ENCODE results near the gene MAP3K13. TPM values are rescaled to one million over a fixed set of nuclear protein-coding genes. Genes with fewer than 3 reads are reported as not detected.
"Not testable (repeated sequence)": the region's sequence is repeated elsewhere in the genome, so short reads cannot be mapped to it uniquely, and the experiment has no call there.

Gene MAP3K13
- total RNA-seq, 1 donor from 2014 or later, result 29.1 TPM

DNA sequence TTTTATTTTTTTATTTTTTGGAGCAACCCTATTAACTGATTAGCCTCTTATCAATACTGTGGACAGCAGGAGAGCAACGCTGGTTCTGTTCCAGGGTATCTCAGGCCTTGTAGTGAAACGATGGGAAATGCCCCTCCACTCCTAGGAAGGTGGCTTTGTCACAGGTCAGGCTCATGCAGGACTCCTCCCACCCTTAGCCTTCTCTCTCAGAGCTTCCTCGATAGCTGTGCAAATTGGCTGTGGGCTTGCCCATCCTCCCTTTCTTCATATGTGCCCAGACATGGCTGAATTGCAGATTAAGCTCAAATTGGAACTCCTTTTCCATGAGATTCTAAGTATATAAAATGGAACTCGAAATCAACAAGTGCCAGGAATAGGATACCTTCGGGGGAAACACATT is 97.4 kb downstream of the MAP3K13 start:
- Mint-ChIP-seq H3K27ac (no peak overlapping the region), H3K4me3 (no peak overlapping the region), H3K27me3 (no peaks in the 10 kb centered on the region), H3K4me1 (ENCODE audit: unreplicated experiment) (no peaks in the 10 kb centered on the region), H3K9me3 (no peaks in the 10 kb centered on the region), H3K36me3 (peaks cover 3% of the 10 kb centered on the region)
- no peak for DNase-seq (ENCODE audit: extremely low spot score, unreplicated experiment)
- TF ChIP-seq, protein P1, sequence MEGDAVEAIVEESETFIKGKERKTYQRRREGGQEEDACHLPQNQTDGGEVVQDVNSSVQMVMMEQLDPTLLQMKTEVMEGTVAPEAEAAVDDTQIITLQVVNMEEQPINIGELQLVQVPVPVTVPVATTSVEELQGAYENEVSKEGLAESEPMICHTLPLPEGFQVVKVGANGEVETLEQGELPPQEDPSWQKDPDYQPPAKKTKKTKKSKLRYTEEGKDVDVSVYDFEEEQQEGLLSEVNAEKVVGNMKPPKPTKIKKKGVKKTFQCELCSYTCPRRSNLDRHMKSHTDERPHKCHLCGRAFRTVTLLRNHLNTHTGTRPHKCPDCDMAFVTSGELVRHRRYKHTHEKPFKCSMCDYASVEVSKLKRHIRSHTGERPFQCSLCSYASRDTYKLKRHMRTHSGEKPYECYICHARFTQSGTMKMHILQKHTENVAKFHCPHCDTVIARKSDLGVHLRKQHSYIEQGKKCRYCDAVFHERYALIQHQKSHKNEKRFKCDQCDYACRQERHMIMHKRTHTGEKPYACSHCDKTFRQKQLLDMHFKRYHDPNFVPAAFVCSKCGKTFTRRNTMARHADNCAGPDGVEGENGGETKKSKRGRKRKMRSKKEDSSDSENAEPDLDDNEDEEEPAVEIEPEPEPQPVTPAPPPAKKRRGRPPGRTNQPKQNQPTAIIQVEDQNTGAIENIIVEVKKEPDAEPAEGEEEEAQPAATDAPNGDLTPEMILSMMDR (conservative IDR thresholded peaks at IDR 0.05), result no peak

DNA sequence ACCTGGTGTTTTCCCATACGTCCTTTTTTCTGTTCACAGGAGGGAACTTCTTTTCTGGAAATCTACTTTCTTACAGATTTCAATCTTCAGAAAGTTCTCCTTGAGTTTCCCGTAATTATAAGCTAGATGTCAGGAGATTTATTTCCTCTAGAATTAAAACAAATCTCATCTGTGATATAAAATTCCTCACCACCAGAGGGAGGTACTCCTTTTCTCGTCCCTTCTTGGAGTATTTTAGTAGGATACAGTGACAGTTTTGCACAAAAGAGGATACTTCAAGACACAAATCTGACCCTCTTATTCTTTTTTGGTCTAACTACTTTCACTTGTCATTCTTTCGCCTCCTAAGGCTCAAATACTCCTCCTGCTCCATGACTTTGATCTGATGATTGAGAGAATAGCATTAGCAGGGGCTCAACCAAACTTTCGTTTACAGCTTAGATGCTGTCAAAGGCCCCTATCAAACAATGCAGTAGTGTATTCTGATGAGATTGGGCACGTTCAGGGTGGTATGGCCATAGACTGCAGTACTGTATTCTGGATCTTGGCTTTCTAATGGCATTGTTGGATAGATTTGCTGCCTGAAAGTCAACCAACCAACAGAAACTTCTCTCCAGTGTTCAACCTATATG is 97.9 kb downstream of the MAP3K13 start:
- Mint-ChIP-seq H3K36me3 (peaks cover 3% of the 10 kb centered on the region), H3K27me3 (no peaks in the 10 kb centered on the region), H3K4me3 (no peak overlapping the region), H3K27ac (no peak overlapping the region), H3K4me1 (ENCODE audit: unreplicated experiment) (no peaks in the 10 kb centered on the region), H3K9me3 (no peaks in the 10 kb centered on the region)
- DNase-seq (ENCODE audit: extremely low spot score, unreplicated experiment), result no peak
- TF ChIP-seq, protein P1 (conservative IDR thresholded peaks at IDR 0.05), result peak; percentile 64

DNA sequence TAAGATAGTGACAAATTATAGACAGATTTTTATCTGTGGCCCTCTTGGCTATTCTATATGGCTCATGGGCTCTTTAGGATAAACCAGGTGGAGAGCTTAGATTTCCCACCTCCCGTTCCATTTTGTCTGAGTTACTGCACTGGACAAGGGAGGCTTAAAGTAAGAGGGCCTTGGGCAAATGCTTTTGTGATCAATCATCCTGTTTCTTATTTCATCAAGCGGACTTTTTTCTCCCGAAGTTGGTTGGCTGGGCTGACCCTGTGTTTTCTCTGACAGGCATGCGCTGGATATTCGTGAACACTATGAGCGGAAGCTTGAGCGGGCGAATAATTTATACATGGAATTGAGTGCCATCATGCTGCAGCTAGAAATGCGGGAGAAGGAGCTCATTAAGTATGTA is 102.5 kb downstream of the MAP3K13 start:
- TF ChIP-seq, protein P1 (conservative IDR thresholded peaks at IDR 0.05), result no peak
- Mint-ChIP-seq H3K4me3 (no peak overlapping the region), H3K36me3 (peaks cover 17% of the 10 kb centered on the region), H3K4me1 (ENCODE audit: unreplicated experiment) (no peaks in the 10 kb centered on the region), H3K27me3 (no peaks in the 10 kb centered on the region), H3K27ac (no peak overlapping the region), H3K9me3 (no peaks in the 10 kb centered on the region)
- DNase-seq (ENCODE audit: extremely low spot score, unreplicated experiment), result no peak

DNA sequence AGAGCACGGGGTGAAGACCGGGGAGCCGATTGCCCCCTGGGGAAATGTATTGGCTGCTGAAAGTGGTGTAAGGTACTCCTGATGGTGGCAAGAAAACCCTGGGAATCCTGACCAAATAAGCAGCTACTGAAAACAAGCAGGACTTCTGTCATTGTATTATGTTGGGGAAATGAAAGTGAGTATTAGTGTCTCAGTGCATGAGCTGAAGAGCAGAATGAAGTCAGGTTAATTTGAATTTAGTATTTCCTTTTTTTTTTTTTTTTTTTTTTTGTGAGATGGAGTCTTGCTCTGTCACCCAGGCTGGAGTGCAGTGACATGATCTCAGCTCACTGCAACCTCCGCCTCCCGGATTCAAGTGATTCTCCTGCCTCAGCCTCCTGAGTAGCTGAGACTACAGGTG is 103.2 kb downstream of the MAP3K13 start:
- H3K27me3 Mint-ChIP-seq, result not testable (repeated sequence)
- H3K36me3 Mint-ChIP-seq, result peaks cover 14% of the 10 kb centered on the region

DNA sequence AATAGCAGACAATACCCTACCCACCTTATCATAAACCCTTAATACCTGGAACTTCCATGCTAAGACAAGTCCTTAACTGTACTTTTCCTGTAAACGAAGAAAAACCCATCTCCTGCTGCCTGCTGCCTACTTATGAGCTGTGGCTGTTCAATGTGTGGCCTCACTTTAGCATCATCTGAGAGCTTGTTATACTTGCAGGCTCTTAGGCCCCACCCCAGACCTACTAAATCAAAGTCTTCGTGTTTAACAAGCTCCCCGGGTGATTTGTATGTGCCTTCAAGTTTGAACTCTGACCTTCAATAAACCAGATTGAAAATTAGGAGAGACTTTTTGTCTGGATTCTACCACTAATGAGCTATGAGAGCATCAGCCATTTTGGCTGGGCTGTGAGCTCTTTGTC is 106.6 kb downstream of the MAP3K13 start:
- TF ChIP-seq, protein P1 (conservative IDR thresholded peaks at IDR 0.05), result no peak
- DNase-seq (ENCODE audit: extremely low spot score, unreplicated experiment), result no peak
- H3K27ac Mint-ChIP-seq, result no peak overlapping the region
- H3K4me3 Mint-ChIP-seq, result no peak overlapping the region
- H3K9me3 Mint-ChIP-seq, result no peaks in the 10 kb centered on the region
- no peaks in the 10 kb centered on the region for H3K27me3 Mint-ChIP-seq
- H3K36me3 Mint-ChIP-seq, result peaks cover 26% of the 10 kb centered on the region
- no peaks in the 10 kb centered on the region for H3K4me1 Mint-ChIP-seq (ENCODE audit: unreplicated experiment)

More for the DNA sequence above, 103.2 kb downstream of the MAP3K13 start:
- not testable (repeated sequence) for H3K27ac Mint-ChIP-seq; H3K4me3 Mint-ChIP-seq; DNase-seq (ENCODE audit: extremely low spot score, unreplicated experiment); H3K4me1 Mint-ChIP-seq (ENCODE audit: unreplicated experiment); H3K9me3 Mint-ChIP-seq

DNA sequence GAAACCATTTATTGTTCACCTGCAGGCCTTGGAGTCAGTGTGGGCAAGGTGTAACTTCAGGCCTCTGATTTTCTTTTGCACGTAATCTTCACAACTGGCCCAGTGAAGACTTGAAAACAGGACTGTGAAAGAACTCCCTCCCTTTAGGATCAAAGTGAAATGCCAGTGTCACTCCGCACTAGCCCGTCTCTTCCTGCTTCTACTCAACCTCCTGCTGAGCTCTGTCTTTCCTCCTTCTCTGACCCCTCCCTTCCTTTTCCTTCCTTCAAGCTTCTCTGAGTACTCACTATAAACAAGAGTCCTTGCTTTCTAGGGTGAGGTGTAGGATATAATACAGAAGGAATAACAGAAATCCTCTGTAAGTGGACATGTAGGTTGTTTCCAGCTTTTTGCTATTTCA is 107.4 kb downstream of the MAP3K13 start:
- H3K4me1 Mint-ChIP-seq (ENCODE audit: unreplicated experiment), result no peaks in the 10 kb centered on the region
- H3K9me3 Mint-ChIP-seq, result no peaks in the 10 kb centered on the region
- no peaks in the 10 kb centered on the region for H3K27me3 Mint-ChIP-seq
- H3K27ac Mint-ChIP-seq, result no peak overlapping the region
- no peak for DNase-seq (ENCODE audit: extremely low spot score, unreplicated experiment)
- no peak overlapping the region for H3K4me3 Mint-ChIP-seq
- H3K36me3 Mint-ChIP-seq, result peaks cover 26% of the 10 kb centered on the region
- TF ChIP-seq, protein P1 (conservative IDR thresholded peaks at IDR 0.05), result no peak
